Activated CD4-positive, CD25-positive, alpha-beta regulatory T cell treated with anti-CD3 and anti-CD28 coated beads, Interleukin-2, amount 50 U/mL, for 24 hours (primary cell): ENCODE results near the gene RAPGEFL1.
"Not testable (repeated sequence)": the region's sequence is repeated elsewhere in the genome, so short reads cannot be mapped to it uniquely, and the experiment has no call there.

ENCODE experiments used
- ATAC-seq, 2 donors: fragments of 150-1000 bp; cut with Tn5 transposase; one replicate each; pipeline ENCODE4 v1.10.0; 2021; ENCODE audit warnings: mild to moderate bottlenecking in 1 of 2, moderate library complexity in 1 of 2

RAPGEFL1 gene

DNA sequence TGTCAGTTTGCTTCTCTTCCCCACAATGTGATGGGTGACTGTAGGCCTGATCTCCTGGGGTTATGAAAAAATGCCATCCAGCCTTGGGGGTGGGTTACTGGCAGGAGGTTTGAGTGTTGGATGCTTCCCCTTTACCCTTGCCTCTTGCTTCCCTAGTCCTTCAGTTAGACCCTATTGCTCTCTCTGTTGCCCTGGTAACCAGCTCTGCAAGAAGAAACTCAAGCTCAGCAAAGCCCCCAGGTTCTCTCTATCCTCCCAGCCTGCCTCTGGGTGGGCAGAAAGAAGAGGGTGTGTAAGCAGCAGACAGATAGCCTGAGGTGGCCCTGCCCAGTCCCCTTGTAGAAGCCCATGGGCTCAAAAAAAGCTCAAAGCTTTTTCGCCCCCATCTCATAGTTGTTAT is 2.8 kb upstream of the RAPGEFL1 start:
- ATAC-seq: no peak

DNA sequence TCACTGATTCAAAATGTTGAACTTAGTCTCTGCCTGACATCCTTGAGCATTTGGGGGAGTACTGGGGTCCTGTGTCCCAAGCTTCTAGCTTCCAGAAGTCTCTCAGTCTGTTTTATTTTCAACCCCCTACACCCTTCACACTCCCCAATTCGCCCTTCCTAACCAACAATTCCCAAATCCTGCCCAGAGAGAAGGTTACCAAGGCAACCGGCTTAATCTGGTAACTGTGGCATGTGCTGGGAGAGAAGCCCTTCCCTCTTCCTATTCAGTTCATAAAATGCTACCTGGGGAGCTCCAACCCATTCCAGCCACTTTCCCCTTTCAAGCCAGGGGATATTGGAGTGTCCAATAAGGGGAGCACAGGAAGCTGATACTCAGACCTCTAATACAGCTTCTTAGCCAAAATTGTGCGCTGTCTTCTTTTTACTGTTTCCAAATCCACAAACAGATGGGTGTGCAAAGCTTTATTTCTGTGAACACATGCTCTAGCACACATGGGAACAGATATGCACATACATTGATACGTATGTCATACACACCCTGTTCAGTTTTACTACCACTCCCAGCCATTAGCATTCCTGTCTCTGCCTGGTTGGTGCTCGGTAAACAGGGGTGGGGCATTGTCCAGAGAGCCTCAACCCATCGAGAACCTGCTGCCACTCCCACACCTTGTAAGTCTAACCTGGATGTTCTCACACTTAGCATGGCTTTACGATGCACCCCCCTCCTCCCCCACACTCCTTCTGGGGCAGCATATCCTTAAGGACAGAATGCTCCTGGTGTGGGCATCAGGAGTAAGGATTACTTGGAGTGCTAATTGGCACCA is 1.1 kb upstream of the RAPGEFL1 start:
- ATAC-seq: no peak

DNA sequence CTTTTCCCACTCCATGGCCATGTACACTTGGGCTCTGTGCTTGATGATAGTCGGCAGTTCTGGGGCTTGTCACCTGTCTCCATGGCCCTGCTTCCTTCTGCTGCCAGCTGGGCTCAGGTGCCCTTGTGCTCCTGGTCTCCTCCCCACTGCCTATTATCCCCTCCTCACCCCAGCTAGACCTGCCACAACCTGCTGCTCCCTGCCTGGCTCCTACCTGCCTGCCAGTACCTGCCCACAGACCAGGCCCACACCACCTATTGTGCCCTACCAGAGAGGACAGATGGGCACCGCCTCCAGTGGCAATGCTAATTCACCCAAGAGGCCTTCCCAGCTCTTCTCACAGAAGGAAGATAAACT is 538 bp upstream of the RAPGEFL1 start:
- peak in 1 of 2 donors; percentile 1 for ATAC-seq

DNA sequence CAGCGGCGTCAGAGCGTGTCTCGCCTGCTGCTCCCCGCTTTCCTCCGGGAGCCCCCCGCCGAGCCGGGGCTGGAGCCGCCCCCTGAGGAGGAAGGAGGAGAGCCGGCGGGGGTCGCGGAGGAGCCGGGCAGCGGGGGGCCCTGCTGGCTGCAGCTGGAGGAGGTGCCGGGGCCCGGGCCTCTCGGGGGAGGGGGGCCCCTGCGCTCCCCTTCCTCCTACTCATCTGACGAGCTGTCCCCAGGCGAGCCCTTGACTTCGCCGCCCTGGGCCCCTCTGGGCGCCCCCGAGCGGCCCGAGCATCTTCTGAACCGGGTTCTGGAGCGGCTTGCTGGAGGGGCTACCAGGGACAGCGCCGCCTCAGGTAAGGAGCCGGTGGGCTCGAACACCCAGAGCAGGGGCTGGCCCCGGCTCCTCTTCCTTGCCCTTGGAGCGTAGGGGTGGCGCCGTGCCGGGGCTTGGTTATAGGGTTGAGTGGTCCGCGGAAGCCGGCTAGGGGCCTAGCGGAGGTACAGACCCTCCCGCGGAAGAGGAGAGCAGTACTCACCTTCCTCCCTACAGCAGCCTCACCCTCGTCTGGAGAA is 841 bp downstream of the RAPGEFL1 start:
- no peak for ATAC-seq

DNA sequence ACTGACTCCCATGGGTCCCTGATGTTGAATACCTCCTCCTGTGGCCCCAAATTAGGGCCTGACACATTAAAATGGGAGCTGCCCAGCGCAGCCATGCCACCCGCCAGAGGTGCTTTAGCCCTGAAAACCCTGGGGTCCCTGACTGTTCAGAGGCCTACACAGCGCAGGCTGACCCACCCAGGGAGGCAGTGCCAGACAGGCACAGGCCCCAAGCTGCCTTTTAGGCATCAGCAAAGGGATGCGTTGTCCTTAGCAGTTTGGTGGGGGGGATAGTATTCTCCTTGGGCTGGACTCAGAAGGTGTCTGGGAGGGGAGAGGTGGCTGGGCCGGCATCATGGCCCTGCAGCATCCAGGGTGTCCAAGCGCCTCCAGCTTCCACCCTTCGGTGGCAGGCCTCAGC is 1.4 kb downstream of the RAPGEFL1 start:
- no peak for ATAC-seq

DNA sequence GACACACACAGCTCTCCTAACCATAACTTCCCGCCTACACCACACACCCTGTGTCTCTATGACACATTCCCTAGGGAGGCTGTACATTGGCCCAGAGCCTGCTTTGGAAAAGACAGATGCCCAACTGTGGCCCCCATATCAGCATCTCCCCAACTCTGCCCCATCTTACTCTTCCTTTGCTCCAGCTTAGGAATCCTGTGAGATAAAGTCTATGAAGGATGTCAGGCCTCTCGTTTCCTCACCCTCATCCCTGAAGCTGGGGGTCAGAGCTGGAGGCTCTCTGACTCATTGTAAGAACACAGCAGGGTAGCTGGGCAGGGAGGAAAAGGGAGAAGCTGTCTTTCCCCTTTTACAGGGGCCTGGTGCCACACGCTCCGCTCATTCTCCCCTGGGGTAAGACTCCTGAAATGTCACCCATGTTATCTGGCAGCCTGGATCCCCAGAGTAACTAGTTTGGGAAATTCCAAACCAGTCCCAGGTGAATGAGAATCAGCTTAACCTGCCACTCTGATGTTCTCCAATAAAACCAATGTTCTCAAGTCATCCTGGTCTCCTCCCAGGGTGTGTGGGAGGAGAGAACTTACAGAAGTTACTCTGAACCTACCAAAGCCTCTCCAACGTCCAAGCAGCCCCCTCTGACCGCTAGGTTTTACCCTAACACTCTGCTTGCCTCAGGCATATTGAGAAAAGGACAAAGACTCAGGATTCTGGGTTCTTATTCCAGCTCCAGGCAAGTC is 2.8 kb downstream of the RAPGEFL1 start:
- no peak for ATAC-seq

DNA sequence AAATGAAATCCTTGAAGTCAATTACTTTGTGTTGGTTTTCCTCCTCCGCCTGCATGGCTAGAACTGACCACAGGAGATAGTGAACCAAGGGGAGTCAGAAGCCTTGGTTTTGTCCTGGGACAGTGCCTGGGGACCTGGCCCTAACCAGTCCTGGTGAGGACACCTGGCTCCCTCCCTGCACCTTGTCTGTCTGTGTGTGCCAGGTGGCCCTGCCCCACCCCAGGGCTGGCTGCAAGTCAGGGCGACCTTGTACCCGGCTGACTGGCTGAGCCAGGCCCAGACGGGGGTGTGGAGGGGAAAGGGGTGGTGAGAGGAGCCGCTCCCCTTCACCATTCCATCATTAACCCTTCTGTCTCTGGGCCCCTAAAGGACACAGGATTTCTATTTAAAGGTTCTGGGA is 3.4 kb downstream of the RAPGEFL1 start:
- ATAC-seq: no peak

DNA sequence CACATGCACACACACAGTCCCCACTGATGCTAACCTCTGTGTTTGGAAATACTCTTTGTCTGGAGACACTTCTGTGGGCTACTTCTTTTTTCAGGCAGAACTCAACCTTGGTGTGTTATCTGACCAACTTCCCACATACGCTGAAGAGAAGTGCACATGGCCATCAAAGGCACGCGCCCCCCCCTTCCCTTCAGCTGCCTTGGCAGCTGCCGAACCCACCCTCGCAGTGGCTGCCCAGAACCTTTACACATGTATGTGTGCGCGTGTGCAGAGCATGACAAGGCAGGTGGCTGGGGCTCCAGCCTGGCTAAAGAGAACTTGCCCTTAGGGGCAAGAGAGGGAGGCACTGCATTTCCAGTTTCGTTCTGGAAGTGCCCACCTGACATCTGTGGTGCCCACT is 3.9 kb downstream of the RAPGEFL1 start:
- ATAC-seq: no peak

DNA sequence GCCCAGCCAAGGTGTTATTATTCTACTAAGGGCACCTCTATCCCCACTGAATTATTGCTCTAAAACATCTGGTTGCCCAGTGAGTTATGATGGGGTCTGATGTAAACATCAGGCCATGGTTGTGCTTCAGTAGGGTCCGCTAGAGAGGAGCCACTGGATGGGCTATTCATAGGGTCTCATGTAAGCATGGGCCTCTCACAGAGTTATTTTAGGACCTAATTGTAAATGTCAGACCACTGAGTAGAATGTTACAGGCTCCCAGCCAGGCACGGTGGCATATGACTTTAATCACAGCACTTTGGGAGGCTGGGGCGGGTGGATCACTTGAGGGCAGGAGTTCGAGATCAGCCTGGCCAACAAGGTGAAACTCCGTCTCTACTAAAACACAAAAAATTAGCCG is 5.3 kb downstream of the RAPGEFL1 start:
- no peak for ATAC-seq

DNA sequence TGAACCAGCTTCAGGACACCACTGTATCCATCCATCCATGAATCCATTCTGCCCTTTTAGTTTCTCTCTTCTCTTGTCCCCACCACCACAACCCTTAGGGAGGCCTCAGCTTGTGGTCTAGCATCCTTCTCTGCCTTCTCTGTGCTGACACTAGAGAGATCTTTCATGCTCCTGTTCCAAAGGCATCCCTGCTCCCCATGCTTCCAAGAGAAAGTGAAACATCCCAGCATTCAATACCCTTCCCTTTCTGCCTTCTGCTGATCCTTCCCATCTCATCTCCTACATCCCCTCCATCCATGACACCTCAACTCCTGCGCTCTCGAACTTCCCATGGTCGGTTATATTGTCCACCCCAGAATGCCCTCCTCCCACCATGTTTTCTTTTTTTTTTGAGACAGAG is 10.0 kb downstream of the RAPGEFL1 start:
- no peak for ATAC-seq

DNA sequence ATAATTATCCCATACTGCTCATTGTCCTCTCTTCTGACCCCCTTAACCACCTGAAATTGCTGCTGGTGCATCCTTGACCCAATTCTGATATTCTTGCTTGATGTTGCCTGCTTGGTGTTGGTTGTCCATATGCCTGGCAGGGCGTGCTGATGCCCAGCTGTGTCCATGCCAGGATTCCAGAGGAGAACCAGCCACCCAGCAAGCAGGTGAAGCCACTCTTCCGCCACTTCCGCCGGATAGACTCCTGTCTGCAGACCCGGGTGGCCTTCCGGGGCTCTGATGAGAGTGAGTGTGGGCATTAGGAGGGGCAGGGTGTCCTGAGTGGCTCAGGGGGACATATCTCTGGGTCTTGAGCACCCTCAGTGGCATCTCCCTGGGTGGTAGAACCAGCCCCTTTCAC is 11.4 kb downstream of the RAPGEFL1 start:
- ATAC-seq: no peak

DNA sequence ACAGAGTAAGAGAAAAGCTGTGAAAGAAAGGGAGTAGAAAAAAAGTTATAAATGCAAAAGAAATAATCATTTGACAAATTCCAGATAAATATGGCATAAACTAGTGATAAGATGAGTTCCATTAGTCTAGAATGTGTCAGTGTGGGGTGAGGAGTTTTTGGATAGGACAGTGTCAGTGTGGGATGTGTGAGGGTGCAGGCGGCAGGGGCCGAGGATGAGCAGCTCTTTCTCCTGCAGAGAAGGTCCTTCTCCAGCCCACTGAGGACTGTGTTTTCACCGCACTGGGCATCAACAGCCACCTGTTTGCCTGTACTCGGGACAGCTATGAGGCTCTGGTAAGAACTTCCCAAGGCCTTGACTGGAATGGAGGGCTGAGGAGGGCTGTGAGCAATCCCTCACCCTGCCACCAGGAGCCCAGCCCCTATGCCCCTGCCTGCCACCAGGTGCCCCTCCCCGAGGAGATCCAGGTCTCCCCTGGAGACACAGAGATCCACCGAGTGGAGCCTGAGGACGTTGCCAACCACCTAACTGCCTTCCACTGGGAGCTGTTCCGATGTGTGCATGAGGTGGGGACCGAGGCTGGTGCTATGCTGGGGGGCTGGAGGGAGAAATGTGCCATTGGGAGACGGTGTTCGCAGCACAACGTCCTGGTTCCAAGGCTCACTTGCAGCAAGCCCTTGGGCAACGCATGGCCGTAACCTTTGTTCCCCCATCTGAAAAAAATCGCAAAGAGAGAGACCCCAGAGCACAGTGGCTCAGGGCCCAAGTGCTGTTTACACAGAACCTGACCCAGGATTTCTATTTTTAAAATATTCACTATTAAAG is 13.1 kb downstream of the RAPGEFL1 start:
- ATAC-seq: peak in 1 of 2 donors; percentile 52

DNA sequence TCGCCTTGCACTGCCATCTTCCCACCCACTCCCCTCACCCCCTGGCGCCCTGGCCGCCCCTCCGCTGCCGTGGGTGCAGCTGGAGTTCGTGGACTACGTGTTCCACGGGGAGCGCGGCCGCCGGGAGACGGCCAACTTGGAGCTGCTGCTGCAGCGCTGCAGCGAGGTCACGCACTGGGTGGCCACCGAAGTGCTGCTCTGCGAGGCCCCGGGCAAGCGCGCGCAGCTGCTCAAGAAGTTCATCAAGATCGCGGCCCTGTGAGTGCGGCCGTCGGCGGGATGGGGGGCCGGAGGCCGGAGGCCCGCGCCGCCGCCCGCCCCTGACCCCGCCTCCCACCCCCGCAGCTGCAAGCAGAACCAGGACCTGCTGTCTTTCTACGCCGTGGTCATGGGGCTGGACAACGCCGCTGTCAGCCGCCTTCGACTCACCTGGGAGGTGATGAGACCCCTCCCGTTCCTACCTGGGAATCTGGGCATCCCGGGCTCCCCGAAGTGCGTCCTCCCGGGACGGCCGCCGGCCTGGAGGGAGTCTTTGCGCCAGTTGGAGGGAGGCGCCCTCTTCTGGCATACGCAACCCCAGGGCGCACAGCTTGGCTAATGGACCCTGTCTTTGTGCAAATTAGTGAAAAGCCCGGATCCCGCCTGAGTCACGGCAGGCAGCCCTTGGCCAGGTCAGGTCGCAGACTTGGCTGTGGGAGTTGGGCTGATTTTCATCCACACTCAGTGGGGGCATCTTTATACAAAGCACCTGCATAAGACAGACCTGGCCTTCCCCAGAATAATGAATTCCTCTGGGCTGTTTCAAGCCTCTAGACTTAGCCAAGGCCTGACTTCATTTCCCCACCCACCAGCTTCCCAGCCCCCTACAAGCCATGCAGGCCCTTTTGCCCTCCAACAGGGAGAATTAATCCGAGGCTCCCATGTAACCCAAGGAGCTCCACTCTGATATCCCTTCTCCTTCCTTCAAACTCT is 14.3 kb downstream of the RAPGEFL1 start:
- ATAC-seq: peak; percentile 84 to 85

DNA sequence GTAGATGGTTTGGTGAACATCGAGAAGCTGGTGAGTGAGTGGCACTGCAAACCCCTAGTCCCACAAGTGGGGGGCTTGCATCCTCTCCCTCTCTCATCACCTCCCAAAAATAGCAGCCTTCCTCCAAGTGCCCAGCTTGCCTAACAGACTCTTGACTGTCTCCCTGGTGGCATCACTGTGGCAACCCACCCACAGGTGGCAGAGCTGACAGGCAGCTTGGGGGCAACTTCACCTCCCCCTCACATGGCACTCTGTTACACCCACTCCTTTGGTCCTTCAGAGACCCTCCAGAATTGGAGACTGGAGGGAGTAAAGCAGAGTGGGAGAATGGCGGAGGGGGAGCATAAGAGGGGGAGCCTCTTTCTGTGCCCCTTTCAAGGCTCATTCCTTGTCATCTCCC is 15.7 kb downstream of the RAPGEFL1 start:
- ATAC-seq: no peak

DNA sequence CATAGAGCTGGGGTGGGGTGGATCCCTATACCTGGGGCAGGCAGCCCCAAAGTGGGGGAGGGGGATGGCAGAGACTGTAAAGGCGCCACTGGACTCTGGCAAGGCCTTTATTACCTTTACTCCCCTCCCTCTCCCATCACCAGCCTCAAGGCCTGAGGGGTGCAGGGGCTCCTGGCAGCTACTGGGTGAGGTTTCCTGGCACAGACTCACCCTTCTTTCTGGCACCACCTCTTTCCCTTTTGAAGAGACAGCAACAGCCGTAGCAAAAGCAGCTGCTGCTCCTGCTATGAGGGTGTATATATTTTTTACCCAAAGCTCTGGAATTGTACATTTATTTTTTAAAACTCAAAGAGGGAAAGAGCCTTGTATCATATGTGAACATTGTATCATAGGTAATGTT is 17.6 kb downstream of the RAPGEFL1 start:
- no peak for ATAC-seq

DNA sequence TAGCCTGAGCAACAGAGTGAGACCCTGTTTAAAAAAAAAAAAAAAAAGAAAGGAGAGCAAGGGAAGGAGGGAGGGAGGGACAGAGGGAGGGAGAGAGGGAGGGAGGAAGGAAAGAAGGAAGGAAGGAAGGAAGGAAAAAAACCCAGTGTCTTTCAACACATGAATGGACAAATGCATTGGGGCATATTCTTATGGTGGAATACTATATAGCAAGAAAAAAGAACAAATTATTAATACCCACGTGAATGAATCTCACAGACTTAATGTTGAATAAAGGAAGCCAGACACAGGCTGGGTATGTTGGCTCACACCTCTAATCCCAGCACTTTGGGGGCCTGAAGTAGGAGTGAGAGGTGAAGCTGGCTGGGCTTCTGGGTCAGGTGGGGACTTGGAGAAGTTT is 20.3 kb downstream of the RAPGEFL1 start:
- ATAC-seq: no peak

DNA sequence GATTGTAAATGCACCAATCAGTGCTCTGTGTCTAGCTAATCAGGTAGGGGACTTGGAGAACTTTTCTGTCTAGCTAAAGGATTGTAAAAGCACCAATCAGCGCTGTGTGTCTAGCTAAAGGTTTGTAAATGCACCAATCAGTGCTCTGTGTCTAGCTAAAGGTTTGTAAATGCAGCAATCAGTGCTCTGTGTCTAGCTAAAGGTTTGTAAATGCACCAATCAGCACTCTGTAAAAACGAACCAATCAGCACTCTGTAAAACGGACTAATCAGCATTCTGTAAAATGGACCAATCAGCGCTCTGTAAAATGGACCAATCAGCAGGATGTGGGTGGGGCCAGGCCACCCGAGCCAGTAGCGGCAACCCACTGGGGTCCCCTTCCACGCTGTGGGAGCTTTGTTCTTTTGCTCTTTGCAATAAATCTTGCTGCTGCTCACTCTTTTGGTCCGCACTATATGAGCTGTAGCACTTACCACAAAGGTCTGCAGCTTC is 20.7 kb downstream of the RAPGEFL1 start:
- not testable (repeated sequence) for ATAC-seq

DNA sequence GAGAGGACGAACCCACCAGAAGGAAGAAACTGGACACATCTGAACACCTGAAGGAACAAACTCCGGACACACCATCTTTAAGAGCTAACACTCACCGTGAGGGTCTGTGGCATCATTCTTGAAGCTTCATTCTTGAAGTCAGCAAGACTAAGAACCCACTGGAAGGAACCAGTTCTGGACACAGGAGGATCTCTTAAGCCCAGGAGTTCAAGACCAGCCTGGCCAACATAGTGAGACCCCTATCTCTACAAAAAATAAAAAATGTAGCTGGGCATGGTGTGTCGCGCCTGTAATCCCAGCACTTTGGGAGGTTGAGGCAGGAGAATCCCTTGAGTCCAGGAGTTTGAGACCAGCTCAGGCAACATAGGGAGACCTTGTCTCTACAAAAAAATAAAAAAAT is 21.3 kb downstream of the RAPGEFL1 start:
- no peak for ATAC-seq

DNA sequence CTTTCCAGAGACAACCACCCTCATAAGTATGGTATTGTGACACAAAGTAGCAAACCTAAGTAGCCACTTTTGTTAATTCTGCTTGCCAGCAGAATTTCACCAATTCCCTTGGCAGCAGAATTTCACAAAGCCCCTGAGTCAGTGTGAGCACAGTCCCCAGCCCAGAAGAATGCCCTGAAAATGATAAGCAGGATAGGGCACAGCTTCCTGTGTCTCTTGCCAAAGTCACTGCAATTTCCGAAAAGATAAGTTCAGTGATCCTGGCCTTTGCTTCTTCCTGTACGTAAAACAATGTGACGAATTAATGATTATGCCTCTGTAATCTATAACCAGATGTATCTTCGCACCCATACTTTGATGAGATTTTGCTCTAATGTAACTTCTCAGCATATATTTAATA is 25.9 kb downstream of the RAPGEFL1 start:
- no peak for ATAC-seq

DNA sequence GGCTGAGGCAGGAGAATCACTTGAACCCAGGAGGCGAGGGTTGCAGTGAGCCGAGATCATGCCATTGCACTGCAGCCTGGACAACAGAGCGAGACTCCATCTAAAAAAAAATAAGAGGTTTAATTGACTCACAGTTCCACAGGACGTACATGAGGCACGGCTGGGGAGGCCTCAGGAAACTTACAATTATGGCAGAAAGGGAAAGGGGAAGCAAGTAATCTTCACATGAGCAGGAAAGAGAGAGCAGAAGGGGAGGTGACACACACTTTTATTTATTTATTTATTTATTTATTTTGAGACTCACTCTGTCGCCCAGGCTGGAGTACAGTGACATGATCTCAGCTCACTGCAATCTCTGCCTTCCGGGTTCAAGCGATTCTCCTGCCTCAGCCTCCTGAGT is 28.9 kb downstream of the RAPGEFL1 start:
- ATAC-seq: not testable (repeated sequence)

DNA sequence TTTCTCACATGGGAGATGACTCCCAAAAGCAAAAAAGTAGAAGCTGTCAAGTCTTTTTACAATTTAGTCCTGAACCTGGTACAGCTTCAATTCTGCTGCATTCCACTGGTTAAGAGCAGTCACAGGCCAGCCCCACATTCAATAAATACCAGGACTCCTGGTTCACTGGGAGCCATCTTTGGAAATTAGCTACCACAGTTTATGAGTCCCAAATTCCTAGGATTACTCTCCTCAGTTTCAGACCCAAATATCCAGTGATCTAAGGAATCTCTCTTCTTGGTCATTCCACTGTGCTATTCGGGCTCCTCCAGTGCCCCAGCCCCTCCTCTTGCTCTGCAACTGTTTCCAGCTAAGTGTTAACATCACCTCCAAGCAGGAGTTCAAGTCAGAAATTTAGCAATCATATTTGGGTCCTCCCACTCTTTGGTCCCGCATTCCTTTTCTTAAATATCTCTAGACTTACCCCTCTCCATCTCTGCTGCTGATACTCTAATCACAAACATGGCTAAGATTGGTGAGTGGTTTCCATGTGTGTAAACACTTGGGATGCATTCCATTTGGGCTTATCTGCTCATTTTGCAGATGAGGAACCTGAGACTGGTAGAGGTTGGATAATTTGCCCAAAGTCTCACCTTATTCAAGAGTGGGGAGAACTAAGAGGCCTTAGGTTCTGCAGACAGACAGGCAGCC is 32.3 kb downstream of the RAPGEFL1 start:
- no peak for ATAC-seq
